ENCODE data around the gene FAF1.

GRCh38 chr1:50462964-50463363 is 497.1 kb downstream of the FAF1 start:
- TF ChIP-seq EZH2phosphoT487 (IDR thresholded peaks at IDR 0.05; ENCODE audit: borderline replicate concordance), result no peak
- TF ChIP-seq CEBPB (IDR thresholded peaks at IDR 0.05; ENCODE audit: low read depth), result no peak
- no peak for TF ChIP-seq CTCF (IDR thresholded peaks at IDR 0.05 in 2 of 3, conservative IDR thresholded peaks at IDR 0.05 in 1 of 3; ENCODE audit: borderline replicate concordance in 1 of 3, insufficient read depth in 1 of 3, low read depth in 2 of 3, low read length in 2 of 3)
- TF ChIP-seq SIN3A (IDR thresholded peaks at IDR 0.05; ENCODE audit: low read depth), result no peak
- TF ChIP-seq POLR2AphosphoS5 (IDR thresholded peaks at IDR 0.05; ENCODE audit: low read depth, low read length), result no peak
- TF ChIP-seq POLR2A (IDR thresholded peaks at IDR 0.05; ENCODE audit: borderline replicate concordance, extremely low read depth, insufficient read depth, insufficient read length), result no peak
- no peak for TF ChIP-seq REST (IDR thresholded peaks at IDR 0.05; ENCODE audit: low read depth)
- no peak for TF ChIP-seq ATF3 (IDR thresholded peaks at IDR 0.05)
- TF ChIP-seq EGR1 (IDR thresholded peaks at IDR 0.05; ENCODE audit: low read depth), result no peak
- no peak for TF ChIP-seq EZH2 (IDR thresholded peaks at IDR 0.05)
- TF ChIP-seq RAD21 (IDR thresholded peaks at IDR 0.05; ENCODE audit: low read depth), result no peak
- TF ChIP-seq ZBTB33 (IDR thresholded peaks at IDR 0.05; ENCODE audit: extremely low read depth, insufficient replicate concordance, low read length), result no peak
- TF ChIP-seq SP1 (IDR thresholded peaks at IDR 0.05; ENCODE audit: low read depth), result no peak
- TF ChIP-seq FOSL1 (IDR thresholded peaks at IDR 0.05; ENCODE audit: low read depth), result no peak
